ENCODE measurements around the gene ATXN2. TPM values are rescaled to one million over a fixed set of nuclear protein-coding genes. Genes with fewer than 3 reads are reported as not detected.
A peak's percentile ranks its signal among the peaks of the same experiment; 100 is the strongest.

The ATXN2 gene
- total and polyA plus RNA-seq, 9 of the 15 experiments (the other 6 are each of a cell fraction or from before 2014, with no cell fraction given): 16.8 to 67.8 (median 29.3) TPM

- Histone ChIP-seq H3K36me3 (ENCODE audit: control insufficient read depth, insufficient read depth, low read length) (peaks cover 93% of the 10 kb centered on the region), H3K79me2 (ENCODE audit: control insufficient read depth, insufficient read depth, low read length) (no peaks in the 10 kb centered on the region), H3K4me1 (replicated peaks in 1 of 2; ENCODE audit: control insufficient read depth in 2 of 2, insufficient read depth in 2 of 2, low read length in 2 of 2) (peaks cover 0 to 3% of the 10 kb centered on the region in 2 experiments; a peak in 2 of 5 replicates), H3K9me1 (ENCODE audit: control insufficient read depth, insufficient read depth, low read length) (no peaks in the 10 kb centered on the region), H2AFZ (ENCODE audit: low read depth, low read length) (no peak overlapping the region), H3K9ac (ENCODE audit: insufficient read depth in 1 of 2, low read depth in 2 of 2, low read length in 2 of 2) (no peak overlapping the region), H3K27me3 (ENCODE audit: control insufficient read depth in 2 of 2, insufficient read depth in 2 of 2, low read length in 2 of 2) (no peaks in the 10 kb centered on the region), H3K4me2 (ENCODE audit: insufficient read depth, low read length) (no peak overlapping the region), H4K20me1 (replicated peaks; ENCODE audit: control insufficient read depth, insufficient read depth, low read length) (0 out of 2 replicates have a peak, but pooled peaks cover 12% of the 10 kb centered on the region), H3K4me3 (no peak overlapping the region), H3K9me3 (replicated peaks; ENCODE audit: control insufficient read depth, insufficient read depth, low read depth, low read length) (no peaks in the 10 kb centered on the region), H3K27ac (ENCODE audit: extremely low read depth, low read depth, low read length) (no peak overlapping the region)
- 92% methylated on average over 24 of the region's 25 CpGs for WGBS (ENCODE audit: insufficient coverage, low coverage, missing lambda C conversion rate)
- DNase-seq (ENCODE audit: extremely low read depth in 1 of 4, low spot score in 3 of 4) (no peak), ATAC-seq (no peak), FAIRE-seq (no peak)
- ChIA-PET POLR2A (interaction anchor here (1.4 kb wide), 1 partner anchor 21 kb away, joined by 3 read pairs; no protein-coding TSS in a partner anchor), CTCF (ENCODE audit: low intra/inter-chr PET ratio) (interaction anchor here (0.5 to 3.8 kb wide), 3 partner anchors 56 to 220 kb away, joined by 6 to 54 read pairs (median 7); no protein-coding TSS in a partner anchor)
- in situ Hi-C loops (cut with MboI): no loop called here
- no TSS peak for BruUV-seq (replicated peaks)
- peak; percentile 25; the same call in 1 of the 2 replicates for TF ChIP-seq POLR2AphosphoS5 (IDR thresholded peaks at IDR 0.05; ENCODE audit: control insufficient read depth, insufficient read depth, low read depth, low read length)
- TF ChIP-seq POLR2B (IDR thresholded peaks at IDR 0.05; ENCODE audit: low read depth, partially characterized antibody): peak; percentile 15
- peak; percentile 44; the same call in 1 of the 2 replicates for TF ChIP-seq POLR2A (conservative IDR thresholded peaks at IDR 0.05)
- 0 out of 2 replicates have a peak, but pooled peaks have one; percentile 46 for TF ChIP-seq POLR2AphosphoS2 (IDR thresholded peaks at IDR 0.05; ENCODE audit: low read length)
- TF ChIP-seq TCF3 (CRISPR knock-in tag; IDR thresholded peaks at IDR 0.05): 0 out of 2 replicates have a peak, but pooled peaks have one; percentile 6
- peak; percentile 34; the same call in 1 of the 2 replicates for TF ChIP-seq RFX1 (IDR thresholded peaks at IDR 0.05)
- TF ChIP-seq WHSC1 (IDR thresholded peaks at IDR 0.05; ENCODE audit: low read length): peak; percentile 12
- TF ChIP-seq RBM22 (IDR thresholded peaks at IDR 0.05; ENCODE audit: low read depth, low read length, poor library complexity, severe bottlenecking): peak; percentile 94
- TF ChIP-seq POLR2G (IDR thresholded peaks at IDR 0.05; ENCODE audit: low read depth, low read length): peak; percentile 81
- no peak for TF ChIP-seq CREB3L1 (IDR thresholded peaks at IDR 0.05; ENCODE audit: borderline replicate concordance, low read depth)
- no peak for TF ChIP-seq ZNF282 (CRISPR knock-in tag; IDR thresholded peaks at IDR 0.05)
- intact Hi-C loops (cut with micrococcal nuclease): loop anchor here (5.0 kb wide), 2 partner anchors 121 to 219 kb away; no protein-coding TSS in a partner anchor
Measured at GRCh38 chr12:111453071-111453989, 145.8 kb downstream of the ATXN2 start.

All from K562 (cell line).